Right renal cortex interstitium (tissue), 3 donors: Measurements from ENCODE around the gene SPTBN5. TPM values are rescaled to one million over a fixed set of nuclear protein-coding genes. Genes with fewer than 3 reads are reported as not detected.

Experiments
- DNase-seq, 3 donors: peaks; one replicate each; pipeline ENCODE4 v3.0.0-alpha.2; 2013; ENCODE audit warnings: low read depth in 3 of 3, low spot score in 2 of 3
- polyA plus RNA-seq, 3 donors: library from polyadenylated mRNA; unstranded; fragments of 120-200 nt; gene quantifications; one replicate each; pipeline ENCODE4 v1.2.1, GENCODE V29; 2013; ENCODE audit not compliant: insufficient read length in 3 of 3

SPTBN5 gene
- polyA plus RNA-seq, 3 donors = 1.5 to 2.8 (median 1.9) TPM

DNA sequence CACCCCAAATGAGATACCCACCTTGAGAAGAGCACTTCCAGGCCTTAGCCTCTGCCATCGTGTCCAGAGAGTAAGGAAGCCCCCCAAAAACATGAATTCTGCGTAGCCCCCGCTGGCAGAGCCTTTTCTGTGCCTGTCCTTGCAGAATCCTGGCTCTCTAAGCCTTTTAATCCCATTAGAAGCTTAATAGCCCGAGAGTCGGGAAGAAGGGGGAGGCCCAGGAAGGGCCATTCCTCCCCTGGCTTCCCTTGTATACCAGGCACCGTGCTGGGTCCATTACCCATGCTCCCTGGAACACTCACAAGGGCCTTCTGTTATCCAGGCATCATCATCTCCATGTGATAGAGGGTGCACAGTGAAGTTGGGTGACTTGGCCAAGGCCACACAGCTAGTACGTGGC, 7.1 kb downstream of the SPTBN5 start:
- DNase-seq = no peak

GRCh38 chr15:41885841-41886240, 8.0 kb downstream of the SPTBN5 start:
- DNase-seq = no peak

DNA sequence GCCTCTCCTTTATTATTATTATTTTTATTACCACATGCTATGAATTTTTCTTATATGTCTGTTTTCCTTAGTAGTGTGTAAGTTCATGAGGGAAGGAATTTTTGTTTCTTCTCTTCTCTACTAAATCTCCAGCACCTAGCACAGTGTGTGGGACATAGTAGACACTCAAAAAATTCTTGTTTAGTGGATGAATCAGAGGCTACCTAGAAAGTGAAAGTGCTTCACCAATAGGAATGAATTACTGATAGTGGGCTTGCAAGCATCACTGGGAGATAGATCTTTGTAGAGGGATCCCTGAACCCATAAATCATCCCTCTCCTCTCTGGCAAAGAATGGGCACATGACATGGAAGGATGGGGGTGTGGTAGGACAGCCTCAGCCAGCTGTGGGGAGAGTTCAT, 8.5 kb downstream of the SPTBN5 start:
- no peak for DNase-seq

GRCh38 chr15:41884458-41884857, 9.4 kb downstream of the SPTBN5 start:
- DNase-seq = no peak

GRCh38 chr15:41883484-41883825, 10.4 kb downstream of the SPTBN5 start:
- DNase-seq = no peak

DNA sequence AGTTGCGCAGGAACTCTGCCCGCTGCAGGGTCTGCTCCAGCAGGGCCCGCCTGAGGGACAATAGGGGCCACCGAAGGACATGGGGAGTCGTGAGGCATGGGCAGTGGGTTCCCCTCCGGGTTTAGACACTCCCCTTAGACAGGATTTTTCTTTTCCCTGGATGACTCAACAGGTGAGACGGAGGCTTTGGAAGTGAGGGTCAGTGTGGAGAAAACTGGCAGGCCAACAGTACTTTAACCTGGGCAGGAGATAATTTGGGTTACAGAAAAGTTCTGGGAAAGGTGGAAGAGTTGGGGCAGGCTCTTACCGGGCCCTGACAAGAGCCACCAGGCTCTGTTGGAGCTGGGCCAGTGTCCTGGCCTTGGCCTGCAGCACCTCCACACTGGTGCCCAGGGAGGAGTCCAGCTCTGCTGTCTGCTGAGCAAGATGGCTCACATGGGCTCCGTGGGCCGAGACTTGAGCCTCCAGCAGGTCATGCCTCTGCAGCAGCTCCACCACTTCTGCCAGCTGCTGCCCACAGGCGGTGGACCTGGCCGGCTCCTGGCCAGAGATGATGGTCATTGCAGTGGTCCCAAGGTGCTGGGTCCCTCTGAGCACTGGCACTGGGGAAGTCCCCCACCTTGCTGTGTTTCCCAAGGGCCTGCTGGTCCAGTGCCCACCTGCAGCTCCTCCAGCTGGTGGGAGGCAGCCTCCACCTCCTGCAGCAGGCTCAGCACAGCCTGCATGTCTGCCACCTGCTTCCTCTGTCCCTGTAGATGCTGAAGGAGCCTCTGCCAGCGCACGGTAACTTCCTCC, 11.0 kb downstream of the SPTBN5 start:
- DNase-seq = no peak

GRCh38 chr15:41881920-41882688, 11.7 kb downstream of the SPTBN5 start:
- DNase-seq = no peak

- no peak for DNase-seq
Observed at GRCh38 chr15:41881550-41881919, 12.3 kb downstream of the SPTBN5 start.

DNA sequence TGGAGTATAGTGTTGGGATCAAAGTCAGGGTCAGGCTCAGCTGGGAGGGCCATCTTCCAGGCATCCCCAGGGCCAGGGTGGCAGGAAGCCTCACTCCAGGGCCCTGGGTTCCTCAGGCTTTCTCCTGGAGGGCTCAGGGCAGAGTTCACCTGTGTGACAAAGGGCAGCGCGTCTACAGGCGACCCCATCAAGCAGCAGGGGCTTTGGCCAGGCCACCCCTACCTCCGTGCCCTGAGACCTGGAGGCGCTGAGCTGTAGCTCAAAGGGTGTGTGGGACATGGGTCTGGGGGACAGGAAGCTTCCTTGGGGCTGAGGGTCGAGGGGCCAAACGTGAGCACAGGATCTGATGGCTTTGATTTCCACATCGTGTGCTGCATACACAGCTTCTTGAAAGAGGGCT, 12.8 kb downstream of the SPTBN5 start:
- DNase-seq = no peak

GRCh38 chr15:41880156-41880877, 13.5 kb downstream of the SPTBN5 start:
- DNase-seq = no peak

DNA sequence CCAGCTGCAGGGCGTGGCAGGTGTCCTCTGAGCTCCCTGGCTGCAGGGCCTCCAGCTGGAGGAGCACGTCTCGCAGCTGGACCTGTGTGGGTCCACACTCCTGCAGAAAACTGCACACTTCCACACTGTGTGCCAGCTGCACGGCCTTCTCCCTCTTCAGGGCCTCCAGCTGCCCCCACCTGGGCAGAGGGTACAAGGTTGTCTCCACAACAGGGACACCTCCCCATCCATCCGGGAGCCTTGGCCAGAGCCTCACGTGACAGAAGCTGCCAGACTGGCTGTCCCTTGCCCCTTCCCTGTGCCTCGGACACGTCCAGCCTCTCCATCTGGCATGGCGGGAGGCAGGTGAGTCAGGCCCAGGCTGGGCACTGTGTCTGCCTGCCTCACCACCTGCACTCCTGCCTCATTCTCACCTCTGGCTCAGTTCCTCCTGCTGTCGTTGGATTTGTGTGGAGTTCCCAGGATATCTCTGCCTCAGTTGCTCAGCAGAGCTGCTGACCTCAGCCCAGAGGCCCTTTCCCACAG, 14.5 kb downstream of the SPTBN5 start:
- no peak for DNase-seq

DNA sequence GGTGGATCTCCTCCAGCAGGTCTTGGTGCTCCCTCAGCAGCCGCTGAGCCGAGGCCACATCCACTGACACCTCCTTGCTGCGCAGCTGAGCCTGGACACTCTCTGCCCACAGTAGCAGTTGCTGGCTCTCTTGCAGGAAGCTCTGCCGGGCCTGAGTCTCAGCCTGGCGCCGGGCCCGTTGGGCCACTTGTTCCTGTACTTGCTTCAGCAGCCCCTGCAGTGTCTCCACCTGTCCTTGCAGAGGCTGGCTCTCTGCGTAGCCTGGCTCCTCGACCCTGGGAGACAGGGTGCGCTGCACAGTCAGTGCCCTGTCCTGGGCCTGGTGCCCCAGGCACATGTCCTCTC, 15.5 kb downstream of the SPTBN5 start:
- no peak for DNase-seq

GRCh38 chr15:41877631-41878354, 16.1 kb downstream of the SPTBN5 start:
- no peak for DNase-seq

DNA sequence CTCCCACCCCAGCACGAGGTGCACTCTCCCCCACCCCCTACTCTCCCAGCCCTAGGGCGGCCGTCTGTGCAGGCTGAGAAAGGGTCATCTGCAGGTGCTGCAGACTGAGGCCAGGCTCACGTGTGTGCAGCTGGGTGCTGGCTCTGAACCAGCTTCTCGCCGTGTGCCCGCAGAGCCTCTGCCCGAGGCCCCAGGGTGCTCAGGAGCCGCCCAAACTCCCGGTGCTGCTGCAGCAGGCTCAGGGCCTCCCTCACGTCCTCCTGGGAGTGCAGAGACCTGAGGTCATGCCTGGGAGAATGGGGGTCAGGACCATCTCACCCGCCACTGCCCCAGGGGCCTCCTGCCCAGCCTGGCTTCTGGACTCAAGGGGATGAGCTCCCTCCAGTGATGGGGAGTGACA, 17.2 kb downstream of the SPTBN5 start:
- DNase-seq = no peak

DNA sequence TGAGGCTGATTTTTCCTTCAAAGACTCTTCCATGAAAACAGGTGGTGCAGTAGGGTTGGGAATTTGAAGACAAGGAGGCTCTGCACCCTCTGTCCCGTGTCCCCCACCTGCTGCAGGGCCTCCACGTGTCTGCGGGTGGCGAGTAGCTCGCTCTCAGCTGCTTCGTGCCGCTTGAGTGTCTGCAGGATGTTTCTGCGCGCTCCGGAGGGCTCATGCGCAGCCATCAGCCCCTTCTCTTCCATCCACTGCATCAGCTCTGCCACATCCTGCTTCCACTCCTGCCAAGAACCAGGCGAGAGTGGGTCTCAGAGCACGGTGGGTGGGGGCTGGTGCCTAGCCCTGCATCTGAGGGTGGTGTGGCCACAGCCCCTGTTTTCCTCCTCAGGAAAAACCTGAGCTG, 17.8 kb downstream of the SPTBN5 start:
- DNase-seq = no peak

- no peak for DNase-seq
Observed at GRCh38 chr15:41874736-41875135, 19.1 kb downstream of the SPTBN5 start.

DNA sequence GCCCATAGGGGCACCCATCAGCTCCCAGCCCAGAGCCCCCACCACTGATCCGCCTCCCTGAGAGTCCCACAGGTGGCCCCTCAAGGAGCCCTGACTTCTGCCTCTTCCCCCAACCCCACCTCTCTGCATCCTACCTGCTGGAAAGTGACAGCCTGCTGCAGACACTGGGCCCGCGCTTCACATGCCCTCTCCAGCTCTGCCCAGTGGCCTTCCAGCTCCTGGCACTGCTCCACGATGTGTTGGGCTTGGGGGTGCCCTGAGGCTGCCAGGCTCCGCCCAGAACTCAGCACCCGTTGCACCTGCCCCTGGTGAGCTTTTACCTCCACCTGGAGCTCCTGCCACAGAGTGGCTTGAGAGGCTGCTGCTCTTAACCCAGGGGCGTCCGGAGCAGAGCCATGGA, 20.1 kb downstream of the SPTBN5 start:
- no peak for DNase-seq

DNA sequence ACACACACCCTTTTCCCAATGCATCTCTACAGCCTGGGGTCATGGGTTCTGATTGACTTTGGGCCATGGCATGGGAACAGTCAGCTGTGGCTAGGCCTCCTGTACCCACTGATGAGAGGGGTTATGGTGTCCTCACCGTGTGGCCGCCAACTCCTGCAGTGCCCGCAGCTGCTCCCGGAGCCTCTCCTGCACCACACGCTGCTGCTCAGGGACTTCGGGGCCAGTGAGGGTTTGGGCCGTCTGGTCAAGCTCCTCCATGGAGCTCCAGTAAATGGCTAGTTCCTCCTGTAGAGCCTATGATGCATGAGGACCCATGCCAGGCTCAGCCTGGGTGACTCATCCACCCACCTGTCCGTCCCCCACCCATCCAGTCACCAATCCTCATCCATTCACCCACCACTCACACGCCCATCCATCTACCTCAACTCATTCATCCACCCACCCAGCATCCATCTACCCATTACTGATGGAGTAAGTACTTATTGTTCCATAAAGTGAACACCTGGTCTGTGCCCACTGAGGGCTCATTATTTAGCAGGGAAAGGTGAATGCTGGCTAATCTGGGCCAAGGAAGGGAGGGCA, 21.6 kb downstream of the SPTBN5 start:
- DNase-seq = no peak

DNA sequence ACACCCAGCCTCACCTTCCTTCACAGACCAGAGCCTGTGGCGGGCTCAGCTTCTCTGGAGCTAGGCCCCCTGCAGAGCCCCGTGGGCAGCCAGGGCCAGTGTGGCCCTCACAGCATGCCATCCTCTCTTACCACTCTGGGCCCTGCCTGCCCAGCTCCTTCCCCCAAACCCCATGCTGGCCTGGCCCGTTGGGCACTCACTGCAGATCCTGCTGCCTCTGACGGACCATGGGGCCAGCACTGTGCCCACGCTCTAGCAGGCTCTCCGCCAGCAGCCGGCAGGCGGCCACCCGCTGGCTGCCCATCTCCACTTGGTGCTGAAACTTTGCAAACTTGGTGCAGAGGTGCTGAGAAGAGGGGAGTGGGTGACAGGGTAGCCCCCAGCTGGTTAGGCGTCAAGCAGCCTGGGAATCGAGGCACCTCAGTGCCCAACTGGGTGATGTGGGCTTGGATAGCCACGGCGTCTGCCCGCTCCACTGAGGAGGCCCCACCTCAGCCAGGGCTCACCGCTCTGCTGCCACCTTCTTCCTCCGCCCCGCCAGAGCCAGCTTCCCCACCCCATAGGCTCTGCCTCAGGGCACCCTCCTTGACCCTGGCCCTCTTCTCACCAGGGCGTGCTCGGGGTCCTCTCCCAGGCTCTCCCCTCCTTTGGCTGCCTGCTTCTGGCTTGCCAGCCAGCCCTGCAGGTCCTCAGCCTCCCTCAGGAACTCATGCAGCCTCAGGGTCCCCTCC, 22.5 kb downstream of the SPTBN5 start:
- DNase-seq = no peak

GRCh38 chr15:41870689-41871081, 23.2 kb downstream of the SPTBN5 start:
- no peak for DNase-seq
